ENCODE measurements around the gene CELSR1. TPM values are rescaled to one million over a fixed set of nuclear protein-coding genes. Genes with fewer than 3 reads are reported as not detected.

The CELSR1 gene
- total RNA-seq, 1 donor from 2014 or later = 27.6 TPM

- Histone ChIP-seq H4K20me1 (ENCODE audit: insufficient read depth, low read length) (no peaks in the 10 kb centered on the region), H3K4me2 (ENCODE audit: low read length) (peak overlapping the region; percentile 39), H3K36me3 (ENCODE audit: insufficient read depth, low read length) (no peaks in the 10 kb centered on the region), H3K9me3 (ENCODE audit: insufficient read depth, low read depth, low read length) (no peaks in the 10 kb centered on the region), H3K4me3 (ENCODE audit: insufficient read depth, low read depth, low read length) (no peak overlapping the region), H3K9ac (ENCODE audit: low read length) (no peak overlapping the region), H3K79me2 (ENCODE audit: insufficient read depth, low read length) (no peaks in the 10 kb centered on the region), H3K27me3 (ENCODE audit: insufficient read depth, low read length) (no peaks in the 10 kb centered on the region), H3K4me1 (ENCODE audit: insufficient read depth, low read length) (peaks cover 2% of the 10 kb centered on the region), H3K27ac (ENCODE audit: low read depth, low read length) (no peak overlapping the region), H2AFZ (ENCODE audit: low read depth, low read length) (peak overlapping the region; percentile 18)
- Mint-ChIP-seq H3K27me3 (ENCODE audit: low read depth, unreplicated experiment) (no peaks in the 10 kb centered on the region), H3K27ac (ENCODE audit: unreplicated experiment) (no peak overlapping the region), H3K4me1 (ENCODE audit: low read depth, unreplicated experiment) (no peaks in the 10 kb centered on the region), H3K36me3 (ENCODE audit: low read depth, unreplicated experiment) (peaks cover 2% of the 10 kb centered on the region), H3K4me3 (ENCODE audit: unreplicated experiment) (no peak overlapping the region), H3K9me3 (ENCODE audit: unreplicated experiment) (no peaks in the 10 kb centered on the region)
- TF ChIP-seq EZH2 (IDR thresholded peaks at IDR 0.05; ENCODE audit: insufficient read depth, low read length) (no peak), CTCF (IDR thresholded peaks at IDR 0.05; ENCODE audit: insufficient read depth, low read depth, low read length) (no peak)
- no peak for DNase-seq (ENCODE audit: low read depth)
- no peak for FAIRE-seq
Measured at GRCh38 chr22:46390105-46390651, 147.2 kb downstream of the CELSR1 start.

- H3K9ac ChIP-seq (ENCODE audit: low read length) = no peak overlapping the region
- Mint-ChIP-seq H3K4me1 (ENCODE audit: low read depth, unreplicated experiment) (no peaks in the 10 kb centered on the region), H3K4me3 (ENCODE audit: unreplicated experiment) (no peak overlapping the region), H3K9me3 (ENCODE audit: unreplicated experiment) (no peaks in the 10 kb centered on the region), H3K27me3 (ENCODE audit: low read depth, unreplicated experiment) (no peaks in the 10 kb centered on the region), H3K36me3 (ENCODE audit: low read depth, unreplicated experiment) (peaks cover 3% of the 10 kb centered on the region), H3K27ac (ENCODE audit: unreplicated experiment) (no peak overlapping the region)
- H4K20me1 ChIP-seq (ENCODE audit: insufficient read depth, low read length) = no peaks in the 10 kb centered on the region
- H3K4me1 ChIP-seq (ENCODE audit: insufficient read depth, low read length) = peaks cover 2% of the 10 kb centered on the region
- H2AFZ ChIP-seq (ENCODE audit: low read depth, low read length) = no peak overlapping the region
- TF ChIP-seq EZH2 (IDR thresholded peaks at IDR 0.05; ENCODE audit: insufficient read depth, low read length) = no peak
- TF ChIP-seq CTCF (IDR thresholded peaks at IDR 0.05; ENCODE audit: insufficient read depth, low read depth, low read length) = no peak
- no peak overlapping the region for H3K4me2 ChIP-seq (ENCODE audit: low read length)
- no peaks in the 10 kb centered on the region for H3K27me3 ChIP-seq (ENCODE audit: insufficient read depth, low read length)
- H3K79me2 ChIP-seq (ENCODE audit: insufficient read depth, low read length) = no peaks in the 10 kb centered on the region
- DNase-seq (ENCODE audit: low read depth) (no peak), FAIRE-seq (no peak)
- H3K36me3 ChIP-seq (ENCODE audit: insufficient read depth, low read length) = no peaks in the 10 kb centered on the region
- no peak overlapping the region for H3K4me3 ChIP-seq (ENCODE audit: insufficient read depth, low read depth, low read length)
- no peak overlapping the region for H3K27ac ChIP-seq (ENCODE audit: low read depth, low read length)
- H3K9me3 ChIP-seq (ENCODE audit: insufficient read depth, low read depth, low read length) = no peaks in the 10 kb centered on the region
Measured at GRCh38 chr22:46389081-46389480, 148.3 kb downstream of the CELSR1 start.

- H3K9me3 ChIP-seq (ENCODE audit: insufficient read depth, low read depth, low read length) = no peaks in the 10 kb centered on the region
- Mint-ChIP-seq H3K4me1 (ENCODE audit: low read depth, unreplicated experiment) (no peaks in the 10 kb centered on the region), H3K36me3 (ENCODE audit: low read depth, unreplicated experiment) (peaks cover 4% of the 10 kb centered on the region), H3K4me3 (ENCODE audit: unreplicated experiment) (no peak overlapping the region), H3K27ac (ENCODE audit: unreplicated experiment) (no peak overlapping the region), H3K9me3 (ENCODE audit: unreplicated experiment) (no peaks in the 10 kb centered on the region), H3K27me3 (ENCODE audit: low read depth, unreplicated experiment) (no peaks in the 10 kb centered on the region)
- H3K4me2 ChIP-seq (ENCODE audit: low read length) = no peak overlapping the region
- FAIRE-seq = no peak
- H3K27ac ChIP-seq (ENCODE audit: low read depth, low read length) = no peak overlapping the region
- H3K27me3 ChIP-seq (ENCODE audit: insufficient read depth, low read length) = no peaks in the 10 kb centered on the region
- H3K9ac ChIP-seq (ENCODE audit: low read length) = no peak overlapping the region
- H3K79me2 ChIP-seq (ENCODE audit: insufficient read depth, low read length) = no peaks in the 10 kb centered on the region
- no peaks in the 10 kb centered on the region for H3K36me3 ChIP-seq (ENCODE audit: insufficient read depth, low read length)
- no peak overlapping the region for H3K4me3 ChIP-seq (ENCODE audit: insufficient read depth, low read depth, low read length)
- H4K20me1 ChIP-seq (ENCODE audit: insufficient read depth, low read length) = no peaks in the 10 kb centered on the region
- DNase-seq (ENCODE audit: low read depth) = no peak
- peaks cover 2% of the 10 kb centered on the region for H3K4me1 ChIP-seq (ENCODE audit: insufficient read depth, low read length)
- H2AFZ ChIP-seq (ENCODE audit: low read depth, low read length) = no peak overlapping the region
- TF ChIP-seq CTCF (IDR thresholded peaks at IDR 0.05; ENCODE audit: insufficient read depth, low read depth, low read length) (no peak), EZH2 (IDR thresholded peaks at IDR 0.05; ENCODE audit: insufficient read depth, low read length) (no peak)
Measured at GRCh38 chr22:46388647-46389046, 148.8 kb downstream of the CELSR1 start.
